CD14-positive monocyte (primary cell): Measurements from ENCODE around the gene SGTB. TPM values are rescaled to one million over a fixed set of nuclear protein-coding genes. Genes with fewer than 3 reads are reported as not detected.
A peak's percentile ranks its signal among the peaks of the same experiment; 100 is the strongest.

Experiments
- DNase-seq, 3 donors: peaks; one replicate each; pipeline ENCODE4 v3.0.0-alpha.2; 2011 to 2022
- H2AFZ ChIP-seq: 2 replicates; pipeline ENCODE4 v1.6.0; 2012; ENCODE audit warnings: mild to moderate bottlenecking, low read depth, low read length, inconsistent platforms; ENCODE audit not compliant: insufficient read depth, poor library complexity, severe bottlenecking
- H3K27ac ChIP-seq, 2 donors: 1 replicate in 1 of 2; 2 replicates in 1 of 2; pipeline ENCODE4 v1.5.1; 2012 to 2013; ENCODE audit warnings: low read length in 2 of 2, control low read depth in 1 of 2, inconsistent platforms in 1 of 2, low read depth in 1 of 2, mild to moderate bottlenecking in 1 of 2
- H3K27me3 ChIP-seq, 2 donors: one replicate each; pipeline versions ENCODE4 v1.6.0 to v1.6.1; 2011 to 2013; ENCODE audit warnings: low read length in 2 of 2; ENCODE audit not compliant: control insufficient read depth in 2 of 2, insufficient read depth in 2 of 2
- H3K36me3 ChIP-seq, 2 donors: replicated peaks in 1 of 2; 1 replicate in 1 of 2; 2 replicates in 1 of 2; pipeline versions ENCODE4 v1.5.1 to v1.6.1; 2012 to 2013; ENCODE audit warnings: low read length in 2 of 2, control low read depth in 1 of 2, inconsistent platforms in 1 of 2, mild to moderate bottlenecking in 1 of 2; ENCODE audit not compliant: insufficient read depth in 2 of 2, control insufficient read depth in 1 of 2
- H3K4me1 ChIP-seq, 2 donors: 1 replicate in 1 of 2; 2 replicates in 1 of 2; pipeline versions ENCODE4 v1.5.1 to v1.6.1; 2012 to 2013; ENCODE audit warnings: low read length in 2 of 2, control low read depth in 1 of 2, inconsistent platforms in 1 of 2, mild to moderate bottlenecking in 1 of 2, moderate library complexity in 1 of 2; ENCODE audit not compliant: insufficient read depth in 2 of 2, control insufficient read depth in 1 of 2
- H3K4me2 ChIP-seq: replicated peaks from 2 replicates; pipeline ENCODE3; 2012; ENCODE audit warnings: low read length, moderate library complexity, mild to moderate bottlenecking; ENCODE audit not compliant: poor library complexity, severe bottlenecking; ENCODE audit errors: extremely low read depth
- H3K4me3 ChIP-seq, 3 experiments: fragments of 200-600 bp in 1 of 3; sonication (generic) in 1 of 3; replicated peaks in 1 of 3; 1 replicate in 2 of 3; 2 replicates in 1 of 3; pipeline ENCODE4 v1.5.1; 2011 to 2013; ENCODE audit warnings: low read length in 3 of 3, mild to moderate bottlenecking in 3 of 3, control low read depth in 2 of 3, low read depth in 2 of 3, inconsistent platforms in 1 of 3, moderate library complexity in 1 of 3
- H3K79me2 ChIP-seq: 2 replicates; pipeline ENCODE4 v1.6.0; 2012; ENCODE audit warnings: mild to moderate bottlenecking, control low read depth, inconsistent platforms, low read length, moderate library complexity; ENCODE audit not compliant: insufficient read depth
- H3K9ac ChIP-seq: 2 replicates; pipeline ENCODE4 v1.6.0; 2017; ENCODE audit warnings: low read length, mild to moderate bottlenecking; ENCODE audit not compliant: insufficient read depth, poor library complexity, severe bottlenecking
- H3K9me3 ChIP-seq, 2 donors: replicated peaks in 1 of 2; 1 replicate in 1 of 2; 2 replicates in 1 of 2; pipeline versions ENCODE4 v1.5.1 to v1.6.1; 2012 to 2013; ENCODE audit warnings: low read length in 2 of 2, control low read depth in 1 of 2; ENCODE audit not compliant: control insufficient read depth in 1 of 2, insufficient read depth in 1 of 2
- H4K20me1 ChIP-seq: 2 replicates; pipeline ENCODE4 v1.6.0; 2012; ENCODE audit warnings: mild to moderate bottlenecking, low read length, control low read depth, moderate library complexity; ENCODE audit not compliant: insufficient read depth
- H3K27ac Mint-ChIP-seq, 7 donors: one replicate each; pipeline ENCODE4 v1.8.0; 2020; ENCODE audit warnings: mild to moderate bottlenecking in 7 of 7, mixed read lengths in 7 of 7, moderate library complexity in 6 of 7, inconsistent platforms in 2 of 7
- H3K27me3 Mint-ChIP-seq, 3 donors: one replicate each; pipeline ENCODE4 v1.8.0; 2021 to 2022; ENCODE audit warnings: low read depth in 3 of 3, mild to moderate bottlenecking in 3 of 3, mixed read lengths in 3 of 3, moderate library complexity in 3 of 3, inconsistent platforms in 1 of 3
- H3K36me3 Mint-ChIP-seq, 2 donors: one replicate each; pipeline ENCODE4 v1.8.0; 2020; ENCODE audit warnings: mixed read lengths in 2 of 2, inconsistent platforms in 1 of 2, mild to moderate bottlenecking in 1 of 2
- H3K4me1 Mint-ChIP-seq: one replicate; pipeline ENCODE4 v1.8.0; 2020; ENCODE audit warnings: mild to moderate bottlenecking, mixed read lengths
- H3K4me3 Mint-ChIP-seq, 2 donors: one replicate each; pipeline ENCODE4 v1.8.0; 2020; ENCODE audit warnings: mild to moderate bottlenecking in 2 of 2, mixed read lengths in 2 of 2, moderate library complexity in 1 of 2
- H3K9me3 Mint-ChIP-seq, 7 donors: one replicate each; pipeline ENCODE4 v1.8.0; 2020 to 2022; ENCODE audit warnings: mixed read lengths in 7 of 7, mild to moderate bottlenecking in 6 of 7, moderate library complexity in 6 of 7, inconsistent platforms in 2 of 7
- WGBS: methylation state at CpG from one replicate; pipeline ENCODE4 v1.1.5; 2013; ENCODE audit warnings: missing lambda C conversion rate; ENCODE audit not compliant: insufficient coverage; 5-methylcytosine and 5-hydroxymethylcytosine counted together
- intact Hi-C, 2 donors: fragments of 100-400 bp; cut with micrococcal nuclease; formaldehyde crosslinking; loops; one replicate each; pipeline versions ENCODE4 v1.15.0 to v1.15.1; 2023
- polyA plus RNA-seq, 3 donors: library from polyadenylated mRNA; depleted of rRNA in 1 of 3; unstranded in 2 of 3; stranded (reverse) in 1 of 3; fragments of 300-500 nt in 2 of 3; fragments of >200 nt in 1 of 3; fragmentation: Illumina TruSeq in 2 of 3; gene quantifications; 1 replicate in 2 of 3; 2 replicates in 1 of 3; pipeline ENCODE4 v1.2.3, GENCODE V29; 2012 to 2021
- TF ChIP-seq, protein P1 (sequence below): fragments of 200-600 bp; IDR thresholded peaks from one replicate; pipeline ENCODE4 v1.8.0; 2022; ENCODE audit warnings: antibody characterized with exemption, mild to moderate bottlenecking

SGTB gene
- polyA plus RNA-seq, 3 donors, result 7.4 to 16.5 (median 7.6) TPM

DNA sequence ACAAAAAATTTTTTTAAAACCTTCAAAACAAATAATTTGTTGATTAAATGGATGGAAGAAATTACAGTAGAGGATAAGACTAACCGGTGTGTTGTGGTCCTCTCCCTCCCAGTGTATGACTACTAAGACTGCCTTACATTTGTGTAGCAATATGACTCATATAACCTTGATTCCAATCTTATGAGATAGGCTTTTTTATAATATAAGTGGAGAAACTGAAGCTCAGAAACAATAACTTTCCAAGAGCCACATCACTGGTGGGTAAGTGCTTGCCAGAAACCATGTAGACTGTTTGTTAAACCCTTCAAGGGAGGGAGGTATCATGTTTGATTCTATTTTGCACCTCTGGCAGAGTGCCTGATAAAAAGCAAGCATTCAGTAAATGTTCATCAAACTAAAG is 47.6 kb upstream of the SGTB start:
- H3K9ac ChIP-seq, result no peak overlapping the region
- DNase-seq, result no peak
- no peaks in the 10 kb centered on the region for H4K20me1 ChIP-seq
- H3K9me3 ChIP-seq, result peaks cover 0 to 7% of the 10 kb centered on the region in 2 donors
- H3K4me3 ChIP-seq, result no peak overlapping the region
- H3K36me3 Mint-ChIP-seq, result peaks cover 37 to 53% of the 10 kb centered on the region in 2 donors
- no peak overlapping the region for H3K27ac ChIP-seq
- no peak overlapping the region for H3K4me2 ChIP-seq
- no peaks in the 10 kb centered on the region for H3K4me1 Mint-ChIP-seq
- H3K27me3 Mint-ChIP-seq, result no peaks in the 10 kb centered on the region
- H3K27me3 ChIP-seq, result no peaks in the 10 kb centered on the region
- no peaks in the 10 kb centered on the region for H3K79me2 ChIP-seq
- no peaks in the 10 kb centered on the region for H3K4me1 ChIP-seq
- no peak overlapping the region for H3K27ac Mint-ChIP-seq
- intact Hi-C loops, result no loop called here
- peaks cover 13 to 31% of the 10 kb centered on the region in 2 donors for H3K36me3 ChIP-seq
- peaks cover 0 to 7% (median 2%) of the 10 kb centered on the region in 7 donors for H3K9me3 Mint-ChIP-seq
- H2AFZ ChIP-seq, result no peak overlapping the region
- WGBS, result no CpG with 5 or more reads among the region's 1 CpG
- H3K4me3 Mint-ChIP-seq, result no peak overlapping the region
- TF ChIP-seq, protein P1, sequence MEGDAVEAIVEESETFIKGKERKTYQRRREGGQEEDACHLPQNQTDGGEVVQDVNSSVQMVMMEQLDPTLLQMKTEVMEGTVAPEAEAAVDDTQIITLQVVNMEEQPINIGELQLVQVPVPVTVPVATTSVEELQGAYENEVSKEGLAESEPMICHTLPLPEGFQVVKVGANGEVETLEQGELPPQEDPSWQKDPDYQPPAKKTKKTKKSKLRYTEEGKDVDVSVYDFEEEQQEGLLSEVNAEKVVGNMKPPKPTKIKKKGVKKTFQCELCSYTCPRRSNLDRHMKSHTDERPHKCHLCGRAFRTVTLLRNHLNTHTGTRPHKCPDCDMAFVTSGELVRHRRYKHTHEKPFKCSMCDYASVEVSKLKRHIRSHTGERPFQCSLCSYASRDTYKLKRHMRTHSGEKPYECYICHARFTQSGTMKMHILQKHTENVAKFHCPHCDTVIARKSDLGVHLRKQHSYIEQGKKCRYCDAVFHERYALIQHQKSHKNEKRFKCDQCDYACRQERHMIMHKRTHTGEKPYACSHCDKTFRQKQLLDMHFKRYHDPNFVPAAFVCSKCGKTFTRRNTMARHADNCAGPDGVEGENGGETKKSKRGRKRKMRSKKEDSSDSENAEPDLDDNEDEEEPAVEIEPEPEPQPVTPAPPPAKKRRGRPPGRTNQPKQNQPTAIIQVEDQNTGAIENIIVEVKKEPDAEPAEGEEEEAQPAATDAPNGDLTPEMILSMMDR, result no peak

DNA sequence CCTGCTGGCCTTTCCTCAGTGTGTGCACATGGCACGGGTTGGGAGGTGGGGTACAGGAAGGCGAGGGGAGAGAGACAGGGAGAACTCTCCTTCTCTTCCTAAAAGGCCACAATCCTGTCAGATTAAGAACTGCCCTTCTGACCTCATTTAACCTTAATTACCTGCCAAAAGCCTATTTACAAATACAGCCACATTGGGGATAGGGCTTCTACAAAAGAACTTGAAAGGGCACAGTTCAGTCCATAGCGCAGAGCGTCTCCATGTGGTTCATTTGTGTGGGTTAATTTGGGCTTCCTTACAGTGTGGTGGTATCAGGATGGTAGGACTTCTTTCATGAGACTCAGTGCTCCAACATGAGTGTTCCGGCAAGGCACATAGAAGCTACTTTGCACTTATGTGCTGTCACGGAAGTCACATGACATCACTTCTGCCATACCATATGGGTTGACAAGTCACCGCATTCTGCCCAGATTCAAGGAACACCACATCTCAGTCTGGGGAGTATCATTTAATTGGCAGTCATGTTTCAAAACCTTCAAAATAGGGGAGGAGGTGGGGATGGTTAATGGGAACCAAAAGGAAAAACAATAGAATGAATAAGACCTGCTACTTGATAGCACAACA is 46.9 kb upstream of the SGTB start:
- Mint-ChIP-seq H3K36me3 (peaks cover 37 to 55% of the 10 kb centered on the region in 2 donors), H3K27ac (peak overlapping the region in 1 of 7 donors; percentile 4), H3K27me3 (no peaks in the 10 kb centered on the region), H3K9me3 (peaks cover 0 to 7% (median 2%) of the 10 kb centered on the region in 7 donors), H3K4me3 (no peak overlapping the region), H3K4me1 (no peaks in the 10 kb centered on the region)
- DNase-seq, result no peak
- Histone ChIP-seq H4K20me1 (no peaks in the 10 kb centered on the region), H3K36me3 (peaks cover 13 to 31% of the 10 kb centered on the region in 2 donors), H3K4me1 (no peaks in the 10 kb centered on the region), H3K27me3 (no peaks in the 10 kb centered on the region), H2AFZ (no peak overlapping the region), H3K9me3 (peaks cover 0 to 7% of the 10 kb centered on the region in 2 donors), H3K9ac (no peak overlapping the region), H3K4me2 (no peak overlapping the region), H3K27ac (no peak overlapping the region), H3K79me2 (no peaks in the 10 kb centered on the region), H3K4me3 (no peak overlapping the region)
- TF ChIP-seq, protein P1, result no peak
- 95% methylated on average over 3 of the region's 7 CpGs for WGBS
- intact Hi-C loops, result no loop called here
